Fibroblast of skin of left biceps (primary cell): ENCODE results near the gene TOE1.
"Not testable (repeated sequence)": the region's sequence is repeated elsewhere in the genome, so short reads cannot be mapped to it uniquely, and the experiment has no call there.

Experiments
- DNase-seq, 2 experiments: peaks; one replicate each; pipeline ENCODE4 v3.0.0-alpha.2; 2013; ENCODE audit warnings: low read depth in 2 of 2

The TOE1 gene

DNA sequence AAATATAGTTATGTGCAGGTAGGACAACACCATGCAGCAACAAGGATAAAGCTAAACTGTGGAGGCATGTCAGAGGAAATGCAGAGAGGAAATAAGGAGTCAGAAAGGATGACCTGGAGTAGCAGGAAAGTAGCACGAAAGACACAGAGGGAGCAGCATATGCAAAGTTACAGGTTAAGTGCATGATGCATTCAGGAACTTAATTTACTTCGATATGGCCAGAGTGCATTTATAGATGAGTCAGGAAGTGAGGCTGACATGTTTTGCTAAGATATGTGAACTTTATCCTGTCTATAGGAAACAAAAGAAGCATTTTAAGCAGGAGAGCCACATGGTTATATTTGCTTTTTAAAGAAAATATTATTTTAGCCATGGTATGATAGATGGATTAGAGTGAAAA lies 15.7 kb downstream of the TOE1 start:
- no peak for DNase-seq

DNA sequence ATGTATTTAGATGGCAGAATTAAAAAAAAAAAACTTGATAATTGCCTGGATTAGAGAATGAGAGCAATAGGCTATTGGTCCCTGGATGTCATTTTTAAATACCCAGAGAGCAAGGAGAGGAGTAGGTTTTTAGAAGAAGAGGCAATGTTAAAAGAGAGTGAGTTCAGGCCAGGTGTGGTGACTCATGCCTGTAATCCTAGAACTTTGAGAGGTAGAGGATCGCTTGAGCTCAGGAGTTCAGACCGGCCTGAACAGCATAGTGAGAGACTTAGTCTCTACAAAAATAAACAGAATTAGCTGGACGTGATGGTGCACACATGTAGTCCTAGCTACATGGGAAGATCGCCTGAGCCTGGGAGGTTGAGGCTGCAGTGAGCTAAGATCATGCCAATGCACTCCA lies 16.2 kb downstream of the TOE1 start:
- DNase-seq = no peak

DNA sequence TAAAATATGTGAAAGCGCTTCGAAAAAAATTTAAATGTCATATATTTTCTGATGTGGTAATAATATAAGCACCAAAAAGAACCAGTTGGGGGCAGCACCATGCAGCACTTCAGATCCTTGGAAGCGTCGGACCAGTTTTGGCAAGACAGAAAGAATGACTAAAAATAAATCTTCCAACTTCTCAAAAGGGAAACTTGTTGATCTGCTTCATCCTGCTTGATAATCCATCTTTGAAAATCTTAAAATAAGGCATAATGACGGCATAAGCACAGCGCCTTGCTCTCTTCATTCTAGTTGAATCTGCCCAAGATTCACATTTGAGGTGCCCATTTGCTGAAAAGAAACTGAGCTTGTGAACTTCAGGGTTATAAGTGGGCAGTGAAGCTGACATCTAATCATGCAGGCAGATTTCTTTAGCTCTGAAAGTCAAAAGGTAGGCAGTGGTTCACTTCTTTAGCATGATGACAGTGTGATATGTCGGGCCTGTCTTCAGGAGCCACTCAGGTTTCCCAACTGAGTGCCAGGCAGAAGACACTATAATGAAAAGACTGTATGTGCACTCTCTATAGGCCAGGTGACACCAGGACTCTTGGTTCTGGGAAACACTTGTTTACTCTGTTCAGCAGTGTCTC lies 20.0 kb downstream of the TOE1 start:
- DNase-seq = peak in 1 of 2 experiments; percentile 25

DNA sequence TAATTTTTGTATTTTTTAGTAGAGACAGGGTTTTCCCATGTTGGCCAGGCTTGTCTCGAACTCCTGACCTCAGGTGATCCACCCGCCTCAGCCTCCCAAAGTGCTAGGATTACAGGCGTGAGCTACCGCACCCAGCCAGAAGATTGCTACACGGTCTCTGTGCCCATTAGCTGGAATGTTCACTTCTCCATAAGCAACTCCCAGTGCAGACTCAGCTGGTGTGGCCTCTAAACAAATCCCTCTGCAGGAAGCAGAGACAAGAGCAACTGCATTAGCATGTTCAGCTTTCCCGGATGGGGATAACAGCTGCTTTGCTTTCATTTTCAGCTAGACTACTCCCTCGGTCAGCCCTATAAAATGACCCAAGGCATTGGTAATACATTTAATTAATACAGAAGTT lies 21.0 kb downstream of the TOE1 start:
- not testable (repeated sequence) for DNase-seq

DNA sequence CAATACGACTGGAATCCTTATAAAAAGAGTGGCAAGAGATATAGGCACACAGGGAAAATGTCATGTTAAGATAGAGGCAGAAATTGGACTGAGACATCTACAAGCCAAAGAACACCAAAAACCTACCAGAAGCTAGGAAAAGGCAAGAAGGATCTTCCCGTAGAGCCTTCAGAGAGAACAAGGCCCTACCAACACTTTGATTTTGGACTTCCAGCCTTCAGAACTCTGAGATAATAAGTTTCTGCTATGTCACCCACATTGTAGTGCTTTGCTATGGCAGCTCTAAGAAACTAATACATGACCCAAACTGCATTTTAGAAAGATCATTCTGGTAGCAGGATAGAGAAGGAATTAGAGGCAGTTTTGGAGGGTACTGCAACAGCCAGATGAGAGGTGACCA lies 24.3 kb downstream of the TOE1 start:
- no peak for DNase-seq

DNA sequence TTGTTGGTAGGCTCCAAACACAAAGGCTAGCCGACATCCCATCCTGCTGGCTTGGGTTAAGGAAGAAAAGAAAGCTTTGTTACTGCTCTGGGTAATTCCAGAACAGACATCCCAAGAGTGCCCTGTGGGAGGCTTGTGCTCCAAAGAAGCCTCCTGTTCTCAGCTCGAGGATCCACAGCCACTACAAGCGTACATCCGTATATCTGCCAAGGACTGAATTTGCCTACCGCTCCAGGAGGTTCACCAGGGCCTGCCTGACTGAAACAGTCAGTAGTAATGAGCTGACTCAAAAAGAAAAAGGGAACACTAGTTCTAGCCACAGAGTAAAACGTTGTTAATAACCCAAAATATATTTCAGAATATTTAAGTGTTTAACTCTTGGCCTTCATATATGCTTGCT lies 25.1 kb downstream of the TOE1 start:
- DNase-seq = no peak

DNA sequence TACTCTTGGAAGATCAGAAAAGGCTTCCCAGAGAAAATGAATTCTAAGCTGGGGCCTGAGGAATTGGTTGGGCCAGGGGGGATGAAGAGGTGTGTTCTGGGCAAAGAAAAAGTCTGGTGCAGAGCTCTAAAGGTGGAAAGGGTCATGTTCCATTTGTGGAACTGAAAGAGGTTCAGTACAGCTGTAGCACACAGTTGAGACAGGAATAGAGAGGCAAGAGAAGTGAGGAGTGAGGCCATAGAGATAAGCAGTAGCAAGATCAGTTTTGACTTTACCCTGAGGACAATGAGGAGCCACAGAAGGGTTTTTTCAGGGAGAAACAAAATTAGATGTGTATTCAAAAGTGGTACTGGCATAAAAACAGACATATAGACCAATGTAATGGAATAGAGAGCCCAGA lies 30.6 kb downstream of the TOE1 start:
- DNase-seq = no peak

DNA sequence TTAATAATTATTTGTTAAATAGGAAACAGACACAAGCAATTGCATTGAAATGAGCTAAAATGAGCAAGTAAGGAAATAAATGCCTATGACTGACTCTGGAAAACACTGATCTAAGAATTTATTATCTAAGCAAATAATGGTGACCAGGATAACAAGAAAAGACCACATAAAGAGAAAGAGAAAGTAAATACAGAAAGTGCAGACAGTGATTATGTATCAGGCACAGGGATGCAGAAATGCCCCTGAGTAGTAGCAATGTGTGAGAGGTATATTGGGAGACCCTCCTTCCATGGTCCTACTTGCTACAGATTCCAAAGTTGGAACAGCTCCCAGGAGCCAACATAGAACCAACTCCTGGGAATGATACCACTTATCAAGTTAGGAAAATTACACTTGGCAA lies 33.6 kb downstream of the TOE1 start:
- no peak for DNase-seq

DNA sequence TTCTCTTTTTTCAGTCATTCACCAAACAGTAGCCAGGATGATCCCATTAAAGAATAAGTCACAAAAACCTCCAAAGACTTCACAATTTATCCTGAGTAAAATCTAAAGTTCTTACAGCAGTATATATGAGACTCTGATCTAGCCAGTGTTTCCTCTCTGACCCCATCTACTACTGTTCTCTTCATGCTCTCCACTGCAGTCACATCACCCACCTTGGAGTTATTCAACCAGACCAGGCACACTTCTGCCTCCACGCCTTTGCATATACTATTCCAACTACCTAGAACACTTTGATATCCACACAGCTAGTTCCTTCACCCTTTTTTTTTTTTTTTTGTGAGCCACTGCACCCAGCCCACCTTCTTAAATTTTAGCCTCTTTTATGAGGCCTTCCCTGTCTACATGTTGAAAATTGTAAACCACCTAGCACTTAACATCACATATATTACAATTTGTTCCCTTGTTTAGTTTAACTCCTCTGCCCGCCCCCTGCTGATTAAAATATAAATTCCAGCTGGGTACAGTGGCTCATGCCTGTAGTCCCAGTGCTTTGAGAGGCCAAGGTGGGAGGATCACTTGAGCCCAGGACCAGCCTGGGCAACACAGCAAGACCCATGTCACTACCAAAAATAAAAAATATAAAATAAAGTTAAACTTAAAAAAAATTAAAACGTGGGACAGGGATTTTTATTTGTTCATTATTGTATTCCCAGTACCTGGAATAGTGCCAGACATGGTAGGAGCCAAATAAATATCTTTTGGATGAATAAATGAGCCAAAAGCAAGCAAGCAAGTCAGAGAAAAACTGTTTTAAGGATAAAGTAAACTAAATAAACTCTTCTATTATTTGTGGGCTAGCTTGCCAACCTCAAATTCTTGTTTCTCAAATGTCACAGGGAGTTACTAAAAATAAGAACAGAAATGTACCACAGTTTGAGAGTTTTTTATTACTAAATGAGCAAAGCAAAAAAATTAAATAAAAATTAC lies 35.4 kb downstream of the TOE1 start:
- DNase-seq = no peak

DNA sequence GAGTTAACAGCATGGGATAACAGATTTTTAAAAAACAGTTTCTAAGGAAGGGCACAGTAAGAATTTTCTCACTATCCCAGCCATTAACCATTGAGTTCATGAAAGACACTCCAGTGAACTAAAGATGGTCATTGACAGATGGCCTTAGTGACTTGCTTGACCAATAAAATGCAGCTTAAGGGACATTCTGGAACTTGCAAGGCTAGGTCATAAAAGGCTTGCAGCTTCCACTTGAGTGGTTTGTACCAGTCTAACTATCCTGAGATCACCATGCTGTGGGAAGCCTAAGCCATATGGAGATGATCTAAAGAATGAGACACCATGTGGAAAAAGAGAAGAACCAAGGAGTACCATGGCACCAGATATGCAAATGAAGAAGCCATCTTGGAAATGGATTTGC lies 38.2 kb downstream of the TOE1 start:
- DNase-seq = no peak

DNA sequence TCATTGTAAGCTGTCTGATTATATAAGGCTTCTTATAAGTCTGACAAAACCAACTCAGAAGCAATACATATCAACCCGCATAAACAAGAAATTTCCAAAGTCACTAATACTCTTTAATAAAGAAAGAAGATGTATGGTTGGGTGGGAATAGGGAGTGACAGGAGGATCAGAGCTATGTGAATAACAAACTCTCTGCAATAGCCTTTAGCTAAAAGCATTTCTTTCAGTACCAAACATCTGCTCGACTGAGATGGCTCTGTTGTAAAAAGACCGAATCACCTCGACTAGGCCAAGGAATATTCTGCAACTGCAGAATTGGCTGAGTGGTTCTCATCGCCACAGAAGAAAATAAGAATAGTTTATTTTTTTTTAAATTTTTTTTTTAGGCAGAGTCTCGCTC lies 39.6 kb downstream of the TOE1 start:
- DNase-seq = no peak

DNA sequence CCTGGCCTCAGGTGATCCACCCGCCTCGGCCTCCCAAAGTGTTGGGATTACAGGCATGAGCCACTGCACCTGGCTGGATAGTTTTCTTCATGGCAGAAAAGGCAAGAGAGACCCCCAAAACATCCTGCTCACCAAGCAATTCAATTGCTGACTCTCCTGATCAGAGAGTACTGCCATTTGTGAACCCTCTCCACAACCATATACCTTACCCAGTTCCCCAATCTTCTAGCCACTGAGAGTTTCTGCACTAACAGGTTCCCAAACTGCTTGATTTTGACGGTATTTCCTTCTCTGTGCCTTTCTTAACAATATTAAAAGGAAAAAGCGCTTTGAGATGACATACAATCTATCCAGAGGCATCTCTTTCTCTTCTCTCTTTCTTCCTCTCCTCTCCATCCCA lies 40.2 kb downstream of the TOE1 start:
- DNase-seq = no peak

DNA sequence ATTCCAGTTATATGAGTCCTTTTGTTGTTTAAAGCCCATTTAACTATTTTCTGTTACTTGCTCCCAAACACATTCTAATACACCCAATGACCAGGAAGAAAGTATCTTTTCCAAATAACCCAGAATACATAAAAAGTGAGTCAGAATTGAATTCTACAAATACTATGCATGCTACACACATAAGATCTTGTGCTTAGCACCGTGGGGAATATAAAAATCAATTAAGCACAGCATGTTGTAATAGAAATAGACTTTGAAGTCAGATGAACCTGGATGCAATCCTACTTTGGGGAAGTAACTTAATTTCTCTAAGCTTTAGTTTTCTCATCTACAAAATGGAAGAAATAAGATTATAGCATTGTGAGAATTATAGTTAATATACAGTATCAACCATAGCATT lies 40.8 kb downstream of the TOE1 start:
- DNase-seq = no peak

DNA sequence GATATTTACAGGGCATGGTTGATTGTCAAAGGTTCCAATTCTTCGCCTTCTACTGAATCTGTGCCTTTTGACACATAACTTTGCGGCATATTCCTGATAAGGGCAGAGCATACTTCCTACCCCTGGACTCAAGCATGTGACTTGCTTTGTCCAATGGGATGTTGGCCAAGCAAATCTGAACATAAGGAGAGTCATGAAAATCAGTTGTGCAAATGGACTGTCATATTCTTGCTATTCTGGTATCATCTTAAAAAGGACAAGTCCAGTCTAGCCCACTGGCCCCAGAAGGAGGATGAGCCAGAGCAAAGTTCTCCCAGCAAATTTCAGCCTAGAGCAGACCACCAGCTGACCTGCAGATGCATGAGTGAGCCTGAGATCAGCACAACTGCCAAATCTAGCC lies 41.3 kb downstream of the TOE1 start:
- no peak for DNase-seq

DNA sequence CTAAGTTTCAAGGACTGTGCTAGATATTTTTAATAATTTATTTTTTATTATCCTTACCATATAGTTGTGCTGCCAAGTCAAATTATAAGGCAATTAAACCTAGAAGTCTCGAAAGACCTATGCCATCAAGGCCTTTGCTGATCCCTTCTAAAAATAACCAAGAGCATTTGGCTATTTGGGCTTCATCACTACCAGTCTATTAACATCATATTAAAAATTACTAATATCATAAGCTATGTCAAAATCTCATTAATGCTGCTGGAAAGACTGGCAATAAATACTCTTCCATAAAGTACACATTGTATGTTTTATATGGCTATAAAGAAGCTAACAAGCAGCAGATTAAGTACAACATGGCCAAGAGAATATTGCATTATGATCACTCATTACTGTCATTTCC lies 43.2 kb downstream of the TOE1 start:
- no peak for DNase-seq

DNA sequence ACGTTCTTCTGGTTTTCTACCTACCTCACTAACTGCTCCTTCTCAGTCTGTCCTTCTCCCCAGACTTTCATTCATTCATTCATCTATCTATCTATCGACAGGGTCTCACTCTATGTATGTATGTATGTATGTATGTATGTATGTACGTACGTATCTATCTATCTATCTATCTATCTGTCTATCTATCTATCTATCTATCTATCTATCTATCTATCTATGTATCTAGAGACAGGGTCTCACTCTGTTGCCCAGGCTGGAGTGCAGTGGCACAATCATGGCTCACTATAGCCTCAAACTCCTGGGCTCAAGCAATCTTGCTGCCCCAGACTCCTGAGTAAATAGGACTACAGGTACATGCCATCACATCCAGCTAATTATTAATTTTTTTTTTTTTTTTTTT lies 44.2 kb downstream of the TOE1 start:
- DNase-seq = not testable (repeated sequence)

DNA sequence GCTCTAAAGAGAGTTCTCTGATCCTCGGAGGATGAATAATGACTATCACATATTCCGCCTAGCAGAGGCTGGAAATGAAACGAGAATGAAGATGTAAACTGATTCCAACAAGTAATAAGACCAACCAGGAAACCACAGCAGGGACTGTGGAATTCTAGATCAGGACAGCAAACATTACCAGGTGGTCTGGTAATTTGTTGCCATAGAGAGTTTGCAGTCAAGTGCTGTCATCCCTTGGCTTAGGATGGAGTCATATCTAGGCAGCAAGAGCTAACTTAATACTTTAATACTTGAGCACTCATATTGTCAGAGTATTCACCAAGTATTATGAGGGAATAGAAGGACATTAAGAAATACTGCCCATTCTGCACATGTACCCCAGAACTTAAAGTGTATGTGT lies 45.3 kb downstream of the TOE1 start:
- no peak for DNase-seq

DNA sequence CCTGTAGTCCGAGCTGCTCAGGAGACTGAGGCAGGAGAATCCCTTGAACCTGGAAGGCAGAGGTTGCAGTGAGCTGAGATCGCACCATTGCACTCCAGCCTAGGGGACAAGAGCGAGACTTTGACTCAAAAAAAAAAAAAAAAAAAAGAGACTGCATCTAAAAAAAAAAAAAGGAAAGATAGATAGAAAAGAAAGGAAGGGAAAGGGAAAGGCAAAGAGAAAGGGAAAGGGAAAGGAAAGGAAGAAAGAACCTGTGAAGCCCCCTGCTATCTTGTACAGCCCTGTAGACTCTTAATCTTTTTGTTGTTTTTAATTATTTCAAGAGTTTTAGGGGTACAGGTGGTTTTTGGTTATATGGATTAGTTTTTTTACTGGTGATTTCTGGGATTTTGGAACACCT lies 46.2 kb downstream of the TOE1 start:
- DNase-seq = no peak
